ENCODE results near the gene CCDC57. TPM values are rescaled to one million over a fixed set of nuclear protein-coding genes. Genes with fewer than 3 reads are reported as not detected.

CCDC57 gene
- total and polyA plus RNA-seq, 8 donors = 19.6 to 176 (median 25.4) TPM

DNA sequence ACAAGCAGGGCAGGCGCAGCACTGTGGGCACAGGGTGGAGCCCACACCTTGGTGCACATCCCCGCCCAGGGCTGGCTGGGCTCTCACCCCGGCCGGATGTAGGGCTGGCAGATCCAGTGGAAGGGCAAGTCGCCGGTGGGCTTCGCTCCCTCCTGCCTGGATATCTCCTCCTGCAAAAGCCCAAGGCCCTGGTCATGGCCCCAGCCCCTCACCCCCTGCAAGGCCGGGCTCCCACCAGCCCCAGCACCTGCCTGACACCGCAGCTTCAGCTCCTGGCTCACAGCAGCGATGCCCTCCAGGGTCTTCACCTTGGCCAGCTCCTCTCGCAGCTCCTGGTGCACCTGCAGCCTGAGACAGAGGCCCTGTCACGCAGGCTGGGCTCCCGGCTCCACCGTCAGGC lies 152.0 kb downstream of the CCDC57 start:
- DNase-seq = peak in 2 of 6 donors; percentile 35 to 70
- 86 to 88% methylated on average over 13 to 14 of the region's 14 CpGs for WGBS, 2 donors
- H3K27ac ChIP-seq = no peak overlapping the region
- no peak for FAIRE-seq
- no peak for ATAC-seq
- intact Hi-C loops (cut with DNase I) = no loop called here
- H3K4me3 ChIP-seq = no peak overlapping the region
- H3K36me3 ChIP-seq = peaks cover 0 to 38% (median 8%) of the 10 kb centered on the region in 3 donors
- no peaks in the 10 kb centered on the region for H3K9me3 ChIP-seq
- H3K4me1 ChIP-seq = peaks cover 0 to 11% (median 10%) of the 10 kb centered on the region in 3 donors
- TF ChIP-seq, protein P1, sequence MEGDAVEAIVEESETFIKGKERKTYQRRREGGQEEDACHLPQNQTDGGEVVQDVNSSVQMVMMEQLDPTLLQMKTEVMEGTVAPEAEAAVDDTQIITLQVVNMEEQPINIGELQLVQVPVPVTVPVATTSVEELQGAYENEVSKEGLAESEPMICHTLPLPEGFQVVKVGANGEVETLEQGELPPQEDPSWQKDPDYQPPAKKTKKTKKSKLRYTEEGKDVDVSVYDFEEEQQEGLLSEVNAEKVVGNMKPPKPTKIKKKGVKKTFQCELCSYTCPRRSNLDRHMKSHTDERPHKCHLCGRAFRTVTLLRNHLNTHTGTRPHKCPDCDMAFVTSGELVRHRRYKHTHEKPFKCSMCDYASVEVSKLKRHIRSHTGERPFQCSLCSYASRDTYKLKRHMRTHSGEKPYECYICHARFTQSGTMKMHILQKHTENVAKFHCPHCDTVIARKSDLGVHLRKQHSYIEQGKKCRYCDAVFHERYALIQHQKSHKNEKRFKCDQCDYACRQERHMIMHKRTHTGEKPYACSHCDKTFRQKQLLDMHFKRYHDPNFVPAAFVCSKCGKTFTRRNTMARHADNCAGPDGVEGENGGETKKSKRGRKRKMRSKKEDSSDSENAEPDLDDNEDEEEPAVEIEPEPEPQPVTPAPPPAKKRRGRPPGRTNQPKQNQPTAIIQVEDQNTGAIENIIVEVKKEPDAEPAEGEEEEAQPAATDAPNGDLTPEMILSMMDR (IDR thresholded peaks at IDR 0.05) = no peak
- H3K27me3 ChIP-seq = no peaks in the 10 kb centered on the region

GRCh38 chr17:82060001-82060380 lies 152.7 kb downstream of the CCDC57 start:
- Histone ChIP-seq H3K4me3 (no peak overlapping the region), H3K27me3 (no peaks in the 10 kb centered on the region), H3K27ac (no peak overlapping the region), H3K9me3 (no peaks in the 10 kb centered on the region), H3K4me1 (peaks cover 0 to 11% (median 10%) of the 10 kb centered on the region in 3 donors), H3K36me3 (peaks cover 0 to 42% (median 8%) of the 10 kb centered on the region in 3 donors)
- no peak for FAIRE-seq
- WGBS, 2 donors = 84 to 85% methylated on average over 16 of the region's 16 CpGs
- intact Hi-C loops (cut with DNase I) = no loop called here
- DNase-seq = peak in 2 of 6 donors; percentile 16 to 75
- TF ChIP-seq, protein P1 (IDR thresholded peaks at IDR 0.05) = no peak
- no peak for ATAC-seq

- H3K27ac ChIP-seq = no peak overlapping the region
- 79 to 85% methylated on average over 18 to 19 of the region's 19 CpGs for WGBS, 2 donors
- DNase-seq (peak in 2 of 6 donors; percentile 27 to 74), FAIRE-seq (no peak), ATAC-seq (no peak)
- H3K4me1 ChIP-seq = peaks cover 0 to 7% (median 7%) of the 10 kb centered on the region in 3 donors
- no peak overlapping the region for H3K4me3 ChIP-seq
- TF ChIP-seq, protein P1 (IDR thresholded peaks at IDR 0.05) = no peak
- no peaks in the 10 kb centered on the region for H3K9me3 ChIP-seq
- intact Hi-C loops (cut with DNase I) = no loop called here
- peaks cover 0 to 42% (median 8%) of the 10 kb centered on the region in 3 donors for H3K36me3 ChIP-seq
- no peaks in the 10 kb centered on the region for H3K27me3 ChIP-seq
These were observed 153.2 kb downstream of the CCDC57 start for GRCh38 chr17:82059272-82060000.

DNA sequence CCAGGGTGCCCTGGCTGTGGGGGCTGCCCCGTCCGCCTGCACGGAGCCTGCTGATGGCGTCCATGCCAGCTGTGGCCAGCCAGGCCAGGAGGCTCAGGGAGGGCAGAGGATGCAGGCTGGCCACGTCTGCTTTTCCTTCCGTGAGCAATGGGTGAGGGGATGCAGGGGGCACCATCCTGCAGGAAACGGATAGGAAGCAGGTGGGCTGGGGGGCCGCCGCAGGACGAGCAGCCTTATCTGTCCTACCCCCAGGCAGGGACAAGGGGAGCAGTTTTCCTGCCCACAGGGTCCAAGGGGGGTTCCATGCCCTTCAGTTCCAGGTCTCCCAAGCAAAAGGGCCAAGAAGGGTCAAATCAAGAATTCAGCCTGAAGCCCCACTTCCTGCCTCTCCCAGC lies 153.8 kb downstream of the CCDC57 start:
- WGBS, 2 donors = 88 to 93% methylated on average over 10 of the region's 10 CpGs
- peaks cover 0 to 2% (median under 1%) of the 10 kb centered on the region in 3 donors for H3K4me1 ChIP-seq
- no peaks in the 10 kb centered on the region for H3K9me3 ChIP-seq
- ATAC-seq (no peak), DNase-seq (peak in 1 of 6 donors; percentile 17), FAIRE-seq (no peak)
- no peak overlapping the region for H3K27ac ChIP-seq
- no peaks in the 10 kb centered on the region for H3K27me3 ChIP-seq
- peaks cover 0 to 42% (median 8%) of the 10 kb centered on the region in 3 donors for H3K36me3 ChIP-seq
- TF ChIP-seq, protein P1 (IDR thresholded peaks at IDR 0.05) = no peak
- H3K4me3 ChIP-seq = no peak overlapping the region
- intact Hi-C loops (cut with DNase I) = no loop called here
